ENCODE results near the gene NDE1.

DNA sequence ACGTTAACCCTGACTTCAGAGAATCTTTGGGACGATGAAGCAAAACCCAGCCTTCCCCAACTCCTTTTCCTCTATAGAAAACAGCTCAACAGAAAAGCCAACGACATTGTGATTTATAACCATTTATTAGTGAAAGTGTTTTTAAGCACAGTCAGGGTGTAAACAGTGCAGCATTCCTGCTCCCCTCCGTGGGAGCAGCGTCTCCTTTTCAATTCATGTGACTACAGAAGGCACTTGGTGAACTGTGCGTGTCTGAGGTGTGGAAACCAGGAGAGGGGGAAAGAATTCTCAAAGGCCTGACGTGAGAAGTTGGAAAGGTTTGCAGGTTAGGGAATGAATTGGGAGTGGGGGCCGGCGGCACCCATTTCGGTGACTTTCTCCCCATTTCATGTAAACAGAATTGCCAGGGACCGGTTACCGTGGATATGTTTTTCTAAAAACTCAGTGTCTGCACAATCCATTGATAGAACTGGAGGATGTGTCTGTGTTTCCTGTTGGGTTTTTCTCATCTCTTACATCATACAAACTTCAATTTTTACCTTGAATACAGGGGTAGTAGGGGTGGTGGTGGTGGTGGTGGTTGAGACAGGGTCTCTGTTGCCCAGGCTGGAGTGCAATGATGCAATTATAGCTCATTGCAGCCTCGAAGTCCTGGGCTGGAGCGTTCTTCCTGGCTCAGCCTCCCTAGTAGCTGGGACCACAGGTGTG is 53.1 kb downstream of the NDE1 start:
- TF ChIP-seq YY1 (IDR thresholded peaks at IDR 0.05; ENCODE audit: low read depth) (no peak), TCF12 (IDR thresholded peaks at IDR 0.05; ENCODE audit: low read depth) (no peak), TAF1 (IDR thresholded peaks at IDR 0.05; ENCODE audit: low read depth) (no peak), ZBTB7A (IDR thresholded peaks at IDR 0.05; ENCODE audit: low read depth) (no peak), EGR1 (IDR thresholded peaks at IDR 0.05) (no peak), RAD21 (IDR thresholded peaks at IDR 0.05; ENCODE audit: low read depth) (no peak), TEAD4 (IDR thresholded peaks at IDR 0.05) (no peak), CREB1 (IDR thresholded peaks at IDR 0.05; ENCODE audit: low read depth) (no peak)
- TF ChIP-seq, protein P1, sequence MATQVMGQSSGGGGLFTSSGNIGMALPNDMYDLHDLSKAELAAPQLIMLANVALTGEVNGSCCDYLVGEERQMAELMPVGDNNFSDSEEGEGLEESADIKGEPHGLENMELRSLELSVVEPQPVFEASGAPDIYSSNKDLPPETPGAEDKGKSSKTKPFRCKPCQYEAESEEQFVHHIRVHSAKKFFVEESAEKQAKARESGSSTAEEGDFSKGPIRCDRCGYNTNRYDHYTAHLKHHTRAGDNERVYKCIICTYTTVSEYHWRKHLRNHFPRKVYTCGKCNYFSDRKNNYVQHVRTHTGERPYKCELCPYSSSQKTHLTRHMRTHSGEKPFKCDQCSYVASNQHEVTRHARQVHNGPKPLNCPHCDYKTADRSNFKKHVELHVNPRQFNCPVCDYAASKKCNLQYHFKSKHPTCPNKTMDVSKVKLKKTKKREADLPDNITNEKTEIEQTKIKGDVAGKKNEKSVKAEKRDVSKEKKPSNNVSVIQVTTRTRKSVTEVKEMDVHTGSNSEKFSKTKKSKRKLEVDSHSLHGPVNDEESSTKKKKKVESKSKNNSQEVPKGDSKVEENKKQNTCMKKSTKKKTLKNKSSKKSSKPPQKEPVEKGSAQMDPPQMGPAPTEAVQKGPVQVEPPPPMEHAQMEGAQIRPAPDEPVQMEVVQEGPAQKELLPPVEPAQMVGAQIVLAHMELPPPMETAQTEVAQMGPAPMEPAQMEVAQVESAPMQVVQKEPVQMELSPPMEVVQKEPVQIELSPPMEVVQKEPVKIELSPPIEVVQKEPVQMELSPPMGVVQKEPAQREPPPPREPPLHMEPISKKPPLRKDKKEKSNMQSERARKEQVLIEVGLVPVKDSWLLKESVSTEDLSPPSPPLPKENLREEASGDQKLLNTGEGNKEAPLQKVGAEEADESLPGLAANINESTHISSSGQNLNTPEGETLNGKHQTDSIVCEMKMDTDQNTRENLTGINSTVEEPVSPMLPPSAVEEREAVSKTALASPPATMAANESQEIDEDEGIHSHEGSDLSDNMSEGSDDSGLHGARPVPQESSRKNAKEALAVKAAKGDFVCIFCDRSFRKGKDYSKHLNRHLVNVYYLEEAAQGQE (IDR thresholded peaks at IDR 0.05; ENCODE audit: low read depth): no peak
- TF ChIP-seq, protein P2, sequence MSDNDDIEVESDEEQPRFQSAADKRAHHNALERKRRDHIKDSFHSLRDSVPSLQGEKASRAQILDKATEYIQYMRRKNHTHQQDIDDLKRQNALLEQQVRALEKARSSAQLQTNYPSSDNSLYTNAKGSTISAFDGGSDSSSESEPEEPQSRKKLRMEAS (IDR thresholded peaks at IDR 0.05): no peak
- TF ChIP-seq, protein P3, sequence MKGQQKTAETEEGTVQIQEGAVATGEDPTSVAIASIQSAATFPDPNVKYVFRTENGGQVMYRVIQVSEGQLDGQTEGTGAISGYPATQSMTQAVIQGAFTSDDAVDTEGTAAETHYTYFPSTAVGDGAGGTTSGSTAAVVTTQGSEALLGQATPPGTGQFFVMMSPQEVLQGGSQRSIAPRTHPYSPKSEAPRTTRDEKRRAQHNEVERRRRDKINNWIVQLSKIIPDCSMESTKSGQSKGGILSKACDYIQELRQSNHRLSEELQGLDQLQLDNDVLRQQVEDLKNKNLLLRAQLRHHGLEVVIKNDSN (IDR thresholded peaks at IDR 0.05): no peak
